GM19372 (cell line): ENCODE results near the gene PIM1.
"Not testable (repeated sequence)": the region's sequence is repeated elsewhere in the genome, so short reads cannot be mapped to it uniquely, and the experiment has no call there.

Experiments used
- ATAC-seq: cut with Tn5 transposase; IDR thresholded peaks from one replicate; pipeline ENCODE4 v1.9.1; 2021; ENCODE audit warnings: mild to moderate bottlenecking, low read depth, moderate library complexity; ENCODE audit not compliant: unreplicated experiment

The PIM1 gene

GRCh38 chr6:37170273-37171200 is 585 bp downstream of the PIM1 start:
- peak; percentile 29 for ATAC-seq

GRCh38 chr6:37171201-37171969 is 1.4 kb downstream of the PIM1 start:
- no peak for ATAC-seq

GRCh38 chr6:37171970-37172812 is 2.2 kb downstream of the PIM1 start:
- no peak for ATAC-seq

- no peak for ATAC-seq
Observed at GRCh38 chr6:37172912-37173492, 3.0 kb downstream of the PIM1 start.

- ATAC-seq: no peak
Observed at GRCh38 chr6:37173493-37174195, 3.7 kb downstream of the PIM1 start.

GRCh38 chr6:37174196-37174514 is 4.2 kb downstream of the PIM1 start:
- ATAC-seq: no peak

GRCh38 chr6:37174515-37175331 is 4.8 kb downstream of the PIM1 start:
- no peak for ATAC-seq

- no peak for ATAC-seq
Observed at GRCh38 chr6:37175332-37176267, 5.6 kb downstream of the PIM1 start.

- no peak for ATAC-seq
Observed at GRCh38 chr6:37176268-37177076, 6.5 kb downstream of the PIM1 start.

- no peak for ATAC-seq
Observed at GRCh38 chr6:37177077-37177934, 7.4 kb downstream of the PIM1 start.

GRCh38 chr6:37177935-37178517 is 8.1 kb downstream of the PIM1 start:
- no peak for ATAC-seq

- no peak for ATAC-seq
Observed at GRCh38 chr6:37180075-37180474, 10.1 kb downstream of the PIM1 start.

- not testable (repeated sequence) for ATAC-seq
Observed at GRCh38 chr6:37180610-37181009, 10.7 kb downstream of the PIM1 start.

- ATAC-seq: no peak
Observed at GRCh38 chr6:37182736-37183590, 13.0 kb downstream of the PIM1 start.
